ENCODE measurements around the gene SLX9.

DNA sequence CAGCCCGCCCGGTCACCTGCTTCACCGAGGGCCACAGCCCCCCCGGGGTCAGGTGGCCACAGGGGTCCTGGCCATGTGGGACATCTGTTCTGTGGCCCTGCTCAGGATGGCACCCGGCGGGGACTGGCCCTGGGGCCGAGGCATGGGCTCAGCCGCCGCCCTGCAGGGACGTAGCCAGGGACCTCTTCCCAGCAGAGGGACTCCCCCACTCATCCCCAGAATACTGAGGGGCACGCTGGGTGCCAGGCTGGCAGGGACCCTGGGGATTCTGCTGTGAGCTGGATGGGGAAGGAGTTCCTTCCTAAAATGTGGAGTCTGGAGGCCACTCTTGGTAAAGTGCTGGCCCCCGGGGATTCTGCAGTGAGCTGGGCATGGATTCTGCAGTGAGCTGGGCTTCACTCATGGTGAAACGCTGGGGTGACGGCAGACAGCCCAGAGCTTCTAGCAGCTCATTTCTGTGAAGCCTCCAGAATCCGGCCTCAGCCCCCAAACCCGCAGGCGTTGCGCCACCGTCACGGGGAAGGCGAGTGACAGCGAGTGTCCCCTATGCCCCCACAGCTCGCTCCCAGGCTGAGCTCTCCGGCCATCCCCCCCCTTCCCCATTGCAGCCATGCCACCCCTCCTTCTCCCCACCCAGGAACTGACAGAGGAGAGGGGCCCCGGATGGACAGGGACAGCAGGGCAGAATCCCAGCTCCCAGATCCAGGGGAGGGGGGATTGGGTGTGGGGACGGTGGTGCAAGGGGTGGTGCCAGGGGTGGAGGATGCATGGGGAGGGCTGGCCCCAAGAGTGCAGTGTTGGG is 20.5 kb upstream of the SLX9 start:
- TF ChIP-seq YY1 (IDR thresholded peaks at IDR 0.05; ENCODE audit: insufficient read depth, insufficient read length): no peak
- no peak for TF ChIP-seq ZNF274 (IDR thresholded peaks at IDR 0.05; ENCODE audit: low read depth, low read length)

All from NT2/D1 (cell line).